GM18861 (cell line): Measurements from ENCODE around the gene LEMD2.
"Not testable (repeated sequence)": the region's sequence is repeated elsewhere in the genome, so short reads cannot be mapped to it uniquely, and the experiment has no call there.

Experiments used
- ATAC-seq: cut with Tn5 transposase; IDR thresholded peaks from one replicate; pipeline ENCODE4 v1.9.1; 2021; ENCODE audit not compliant: unreplicated experiment

LEMD2 gene

GRCh38 chr6:33788694-33789549 lies at the start of gene LEMD2:
TSS of gene LEMD2 (minus strand) at chr6:33789130. CDS start at chr6:33789116, 14 bp downstream.
- peak; percentile 77 for ATAC-seq

GRCh38 chr6:33837971-33838665 lies 49.2 kb upstream of the LEMD2 start:
- no peak for ATAC-seq

- no peak for ATAC-seq
Measured at GRCh38 chr6:33836806-33837469, 48.0 kb upstream of the LEMD2 start.

- no peak for ATAC-seq
Measured at GRCh38 chr6:33834401-33835392, 45.8 kb upstream of the LEMD2 start.

- ATAC-seq, result no peak
Measured at GRCh38 chr6:33833599-33833998, 44.7 kb upstream of the LEMD2 start.

GRCh38 chr6:33832831-33833230 lies 43.9 kb upstream of the LEMD2 start:
- not testable (repeated sequence) for ATAC-seq

GRCh38 chr6:33831725-33832124 lies 42.8 kb upstream of the LEMD2 start:
- not testable (repeated sequence) for ATAC-seq

GRCh38 chr6:33830635-33831240 lies 41.8 kb upstream of the LEMD2 start:
- ATAC-seq, result no peak

GRCh38 chr6:33828764-33829731 lies 40.1 kb upstream of the LEMD2 start:
- ATAC-seq, result no peak

- no peak for ATAC-seq
Measured at GRCh38 chr6:33828452-33828763, 39.5 kb upstream of the LEMD2 start.

GRCh38 chr6:33827546-33828451 lies 38.9 kb upstream of the LEMD2 start:
- no peak for ATAC-seq

GRCh38 chr6:33826537-33826936 lies 37.6 kb upstream of the LEMD2 start:
- ATAC-seq, result no peak

GRCh38 chr6:33824461-33825154 lies 35.7 kb upstream of the LEMD2 start:
- ATAC-seq, result no peak

GRCh38 chr6:33823806-33824205 lies 34.9 kb upstream of the LEMD2 start:
- ATAC-seq, result no peak

GRCh38 chr6:33822575-33823395 lies 33.9 kb upstream of the LEMD2 start:
- no peak for ATAC-seq

GRCh38 chr6:33820784-33821520 lies 32.0 kb upstream of the LEMD2 start:
- ATAC-seq, result no peak
